Nucleus accumbens (tissue), 56 donors: ENCODE results near the gene FADS3.

Source experiments
- DNase-seq, 56 donors: peaks; one replicate each; lab custom pipeline; 2025; lab: John Stamatoyannopoulos, UW

Gene FADS3

DNA sequence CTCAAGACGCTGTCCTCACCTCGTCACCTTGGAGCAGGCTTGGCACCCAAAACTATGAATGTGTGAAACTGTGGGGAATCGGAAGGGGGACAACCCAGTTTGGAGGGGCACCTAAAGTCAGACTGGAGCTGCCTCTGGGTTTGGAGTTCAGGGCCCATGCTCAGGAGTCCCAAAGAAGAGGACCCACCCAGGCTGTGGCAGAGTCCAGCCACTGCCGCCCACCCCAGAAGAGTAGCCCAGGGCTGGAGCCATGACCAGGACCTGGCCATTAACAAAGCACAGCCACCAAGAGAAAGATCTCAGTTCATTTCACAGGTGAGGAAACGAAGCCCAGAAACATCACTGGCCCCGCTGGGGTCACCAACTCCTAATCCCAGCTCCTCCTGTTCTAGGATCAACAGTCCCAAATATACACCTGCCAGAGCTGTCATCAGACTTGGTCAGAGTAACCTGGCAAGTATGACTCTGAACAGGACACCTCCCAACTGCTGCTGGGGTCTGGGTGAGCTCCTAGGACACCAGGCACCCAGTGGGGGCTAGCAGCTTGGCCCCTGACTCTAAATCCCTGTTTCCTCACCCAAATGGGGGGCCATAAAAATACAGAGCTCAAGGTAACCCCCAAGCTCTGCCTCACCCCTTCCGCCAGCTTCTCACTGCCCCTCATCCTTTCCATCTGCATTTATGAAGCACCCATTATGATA lies 23.3 kb upstream of the FADS3 start:
- DNase-seq = no peak

DNA sequence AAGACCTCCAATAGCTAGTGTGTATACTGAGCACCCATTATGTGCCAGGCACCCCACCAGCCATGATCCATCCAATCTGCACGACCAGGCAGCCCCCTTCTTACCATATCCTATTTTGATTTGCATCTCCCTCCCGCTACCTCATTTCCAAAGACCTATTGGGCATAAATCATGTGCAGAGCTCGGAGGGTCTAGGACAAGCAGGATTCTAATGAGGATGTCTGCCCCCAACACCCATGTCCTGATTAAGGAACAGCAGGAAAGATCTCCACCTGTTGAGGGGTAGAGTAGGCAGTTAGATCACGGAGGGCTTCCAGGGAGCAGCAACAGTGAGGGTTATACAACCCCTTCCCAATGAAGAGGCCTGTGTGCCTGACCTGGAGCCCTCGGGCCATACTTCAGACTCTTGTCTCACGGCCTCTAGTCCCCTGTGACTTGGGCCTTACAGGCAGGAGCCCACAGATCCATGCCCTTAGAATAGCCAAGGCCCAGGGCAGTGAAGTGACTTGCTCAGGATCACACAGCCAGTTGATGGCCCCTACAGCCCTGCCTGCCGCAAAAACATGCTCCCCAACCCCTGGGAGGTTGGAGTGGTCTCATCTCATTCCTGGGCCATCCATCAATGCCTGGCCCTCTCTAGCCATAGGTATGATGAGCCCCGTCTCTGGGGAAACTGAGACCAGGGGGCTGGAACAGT lies 22.5 kb upstream of the FADS3 start:
- no peak for DNase-seq

DNA sequence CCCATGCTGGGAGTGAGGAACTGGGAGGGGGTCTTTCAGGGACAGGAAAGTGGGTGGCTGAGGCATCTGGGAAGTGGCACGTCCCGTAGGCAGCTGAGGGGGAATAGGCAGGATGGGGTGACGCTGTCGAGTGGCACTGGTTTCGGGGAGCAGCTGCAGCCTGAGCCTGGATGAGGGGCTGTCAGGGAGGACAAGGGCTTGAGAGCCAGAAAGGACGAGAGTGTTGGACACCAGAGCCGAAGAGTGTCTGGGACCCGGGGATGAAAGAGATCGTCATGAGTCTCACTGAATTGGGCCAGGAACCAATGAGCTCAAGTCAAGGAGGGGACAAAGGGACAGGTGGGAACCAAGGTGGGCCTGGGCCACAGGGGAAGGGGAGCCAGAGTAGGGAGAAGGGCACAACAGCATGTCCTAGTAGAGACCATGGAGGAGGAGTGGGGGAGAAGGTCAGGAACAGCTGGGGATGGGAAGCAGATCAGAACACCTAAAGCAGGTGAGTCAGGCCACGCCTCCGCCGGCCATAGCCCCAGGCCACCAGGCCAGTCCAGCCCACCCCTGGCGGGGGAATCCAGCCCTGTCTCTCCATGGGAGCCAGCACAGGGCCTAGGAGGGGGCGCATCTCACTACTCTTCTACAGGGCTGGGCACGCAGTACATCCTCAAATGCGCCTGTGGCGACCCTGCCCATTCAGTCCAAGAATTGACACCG lies 21.8 kb upstream of the FADS3 start:
- DNase-seq = no peak

DNA sequence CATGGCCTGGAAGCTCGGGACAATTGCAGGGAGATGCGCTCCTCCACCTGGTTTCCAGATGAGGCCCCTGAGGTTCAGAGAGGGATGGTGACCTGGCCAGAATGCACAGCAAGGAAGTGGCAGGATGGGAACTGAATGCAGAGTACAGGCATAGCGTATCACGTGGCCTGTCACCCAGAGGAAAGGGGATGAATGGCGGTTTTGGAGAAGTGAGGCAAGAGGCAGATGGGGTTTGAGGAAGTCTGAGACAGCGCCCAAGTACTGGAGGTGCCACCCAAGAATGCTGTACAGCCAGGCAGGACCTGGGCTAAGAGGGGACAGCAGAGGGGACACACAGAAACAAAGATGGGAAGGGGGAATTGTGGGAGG lies 21.2 kb upstream of the FADS3 start:
- peak in 5 of 56 donors; percentile 18 to 38 (median 24) for DNase-seq

DNA sequence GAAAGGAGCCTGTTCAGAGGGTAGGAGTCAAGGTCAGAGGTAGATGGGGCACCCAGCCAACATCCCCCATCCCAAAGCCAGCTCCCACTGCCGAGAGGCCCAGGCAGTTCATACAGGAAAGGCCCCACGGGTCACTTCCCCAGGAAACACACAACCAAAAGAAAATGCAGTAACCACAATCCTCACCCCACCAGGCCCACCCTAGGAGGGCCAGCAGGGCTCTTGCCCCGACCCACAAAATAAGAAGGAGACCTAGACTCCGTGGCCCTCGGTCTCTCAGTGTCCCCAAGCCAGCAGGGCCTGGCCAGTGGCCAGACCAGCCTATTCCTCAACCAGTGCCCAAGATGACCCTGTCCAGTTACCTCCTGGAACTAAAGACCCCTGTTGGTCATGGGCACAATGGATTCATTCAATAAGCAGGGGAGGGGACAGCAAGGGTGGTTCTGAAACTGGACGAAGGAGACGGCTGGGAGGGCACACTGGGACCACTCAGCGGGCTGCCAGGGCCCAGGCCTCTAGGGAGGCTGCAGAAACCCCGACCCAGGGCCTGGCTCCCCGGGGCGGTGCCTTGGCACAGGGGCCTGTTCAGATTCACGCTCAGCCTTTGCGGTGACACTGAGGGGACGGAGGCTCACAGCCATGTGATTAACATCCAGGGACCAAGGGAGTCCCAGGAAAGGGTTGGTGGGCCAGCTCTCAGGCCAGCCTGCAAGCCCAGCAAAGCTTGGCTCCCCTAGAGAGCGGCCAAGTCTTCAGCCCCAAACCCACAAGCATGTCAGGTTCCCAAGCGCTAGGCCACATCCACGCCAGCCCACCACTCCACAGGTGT lies 20.6 kb upstream of the FADS3 start:
- no peak for DNase-seq

DNA sequence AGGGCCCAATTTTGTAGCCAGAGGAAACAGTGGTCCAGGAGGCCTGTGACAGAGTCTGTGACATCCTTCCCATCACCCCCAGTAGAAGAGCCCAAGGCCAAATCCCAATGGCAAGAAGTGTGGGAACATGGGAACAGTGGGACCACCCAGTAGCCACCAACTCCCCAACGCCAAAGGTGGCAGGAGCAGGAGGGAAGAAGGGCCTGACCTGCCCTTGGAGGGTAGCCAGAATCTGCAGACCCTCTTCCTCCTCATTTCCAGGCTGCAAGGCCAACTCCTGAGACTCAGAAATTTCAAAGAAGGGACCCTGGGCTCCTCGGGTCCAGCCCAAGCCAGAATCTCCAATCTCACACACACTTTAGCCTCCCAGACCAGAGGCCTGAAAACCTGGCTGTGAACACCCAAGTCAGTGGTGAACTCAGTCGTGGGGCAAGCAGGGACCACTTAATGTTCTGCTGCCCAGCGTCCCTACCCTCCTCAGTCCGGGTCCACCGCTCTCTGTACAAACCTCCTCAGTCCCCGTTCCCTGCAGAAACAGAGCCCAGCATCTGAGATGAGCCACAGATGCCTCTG lies 19.9 kb upstream of the FADS3 start:
- no peak for DNase-seq

DNA sequence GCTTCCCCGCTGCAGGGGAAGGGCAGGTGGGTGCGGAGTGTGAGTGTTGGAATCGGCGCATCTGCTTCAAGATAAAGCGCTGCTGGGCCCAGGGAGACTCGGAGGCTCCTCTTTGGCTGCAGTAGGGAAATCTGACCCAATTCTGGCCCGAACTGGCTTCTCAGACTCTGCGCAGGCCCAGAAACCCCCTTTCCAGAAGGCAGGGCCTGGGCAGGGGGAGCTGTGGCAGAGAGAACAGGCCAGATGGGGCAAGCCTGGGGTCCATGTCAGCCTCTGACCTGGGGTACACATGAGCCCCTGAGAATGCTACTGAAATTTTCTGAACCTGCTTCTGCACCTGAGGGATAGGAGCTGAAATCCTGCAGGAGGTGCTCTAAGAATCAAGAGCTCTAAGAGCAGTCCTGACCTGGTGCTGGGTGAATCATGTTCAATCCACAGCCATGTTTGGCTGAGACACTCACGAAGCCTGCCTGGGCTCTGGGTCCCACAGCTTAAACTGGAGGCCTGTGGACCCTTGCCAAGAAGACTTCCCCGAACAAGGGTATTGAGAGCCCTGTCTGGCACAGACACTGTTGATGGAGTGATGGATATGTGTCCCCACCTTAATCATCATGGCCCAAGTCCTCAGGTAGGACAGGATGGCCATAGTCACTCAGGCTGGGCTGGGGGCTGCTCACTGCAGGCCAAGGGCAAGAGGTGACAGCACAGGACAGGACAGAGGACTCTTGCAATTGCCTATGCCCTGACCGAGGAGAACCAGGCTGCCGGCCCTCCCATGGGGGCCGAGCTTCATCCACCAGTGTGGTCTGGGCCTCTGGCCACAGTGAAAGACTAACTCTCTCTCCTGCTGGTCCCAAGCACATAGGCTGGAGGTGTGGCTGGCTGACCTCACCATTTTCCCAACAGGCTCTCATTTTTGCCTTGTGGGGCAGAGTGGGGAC lies 19.1 kb upstream of the FADS3 start:
- DNase-seq = no peak

DNA sequence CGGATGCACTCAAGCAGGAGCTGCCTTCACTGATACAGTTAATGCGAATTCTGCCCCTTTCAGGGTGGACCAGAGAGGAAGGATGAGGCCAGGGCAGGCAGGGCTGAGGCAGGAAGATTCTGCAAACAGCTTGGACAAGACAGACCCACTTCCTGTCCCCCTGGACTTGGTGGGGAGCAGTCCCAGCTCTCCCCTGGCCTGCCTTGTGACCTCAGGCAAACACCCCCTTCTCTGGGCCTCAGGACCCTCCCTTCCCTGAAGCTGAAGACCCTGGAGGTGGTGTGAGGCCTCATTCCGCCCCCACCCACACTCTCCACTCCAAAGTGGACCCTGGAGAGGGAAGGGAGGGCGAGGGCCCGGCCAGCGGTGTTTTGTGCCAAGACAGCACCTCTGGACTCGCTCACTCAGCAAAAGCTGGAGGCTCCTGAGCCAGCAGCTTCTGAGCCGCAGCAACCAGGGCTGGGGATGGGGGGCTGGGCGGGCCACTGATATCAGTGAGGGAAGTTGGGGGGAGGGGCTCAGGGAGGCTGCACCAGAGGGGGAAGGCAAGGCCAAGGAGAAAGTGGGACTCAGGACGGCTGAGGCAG lies 17.5 kb upstream of the FADS3 start:
- peak in 19 of 56 donors; percentile 11 to 47 (median 30) for DNase-seq

DNA sequence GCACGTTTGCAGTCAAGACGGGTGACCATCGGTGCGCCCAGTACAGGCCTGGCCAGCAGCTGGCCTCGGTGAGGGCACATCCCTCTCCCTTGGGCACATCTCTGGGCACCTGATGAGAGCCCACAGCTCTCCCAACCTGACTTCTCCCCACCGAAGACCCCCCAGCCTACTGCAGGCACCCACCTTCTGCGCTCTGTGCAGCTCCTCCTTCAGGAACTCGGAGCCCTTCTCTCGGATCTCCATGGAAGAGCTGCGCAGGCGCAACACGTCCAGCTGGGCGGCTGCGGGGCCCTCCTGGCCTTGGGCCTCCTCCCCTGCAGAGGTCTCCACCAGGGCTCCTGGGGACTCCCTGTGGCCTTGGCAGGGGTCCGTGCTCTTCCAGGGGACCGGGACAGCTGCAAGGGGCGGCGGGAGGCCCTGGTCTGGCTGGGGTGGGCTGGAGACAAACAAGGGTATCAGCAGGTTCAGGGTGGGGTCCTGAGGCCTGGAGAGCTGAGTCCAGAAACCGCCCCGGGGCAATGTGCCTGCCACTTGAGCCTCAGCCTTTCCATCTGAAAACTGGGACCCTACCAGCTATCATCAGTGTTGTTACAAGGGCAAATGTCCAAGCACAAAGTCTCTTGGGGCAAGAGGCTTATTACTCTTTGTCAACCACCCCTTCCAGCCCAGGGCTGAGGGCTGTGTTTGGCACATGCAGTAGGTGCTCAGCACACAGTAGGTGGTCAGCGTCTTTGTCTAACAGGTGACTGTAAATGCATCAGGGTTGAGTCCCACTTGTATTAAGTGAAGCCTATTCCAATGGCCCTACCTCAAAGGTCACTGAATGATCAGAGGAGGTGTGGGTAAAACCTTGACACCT lies 16.8 kb upstream of the FADS3 start:
- no peak for DNase-seq

DNA sequence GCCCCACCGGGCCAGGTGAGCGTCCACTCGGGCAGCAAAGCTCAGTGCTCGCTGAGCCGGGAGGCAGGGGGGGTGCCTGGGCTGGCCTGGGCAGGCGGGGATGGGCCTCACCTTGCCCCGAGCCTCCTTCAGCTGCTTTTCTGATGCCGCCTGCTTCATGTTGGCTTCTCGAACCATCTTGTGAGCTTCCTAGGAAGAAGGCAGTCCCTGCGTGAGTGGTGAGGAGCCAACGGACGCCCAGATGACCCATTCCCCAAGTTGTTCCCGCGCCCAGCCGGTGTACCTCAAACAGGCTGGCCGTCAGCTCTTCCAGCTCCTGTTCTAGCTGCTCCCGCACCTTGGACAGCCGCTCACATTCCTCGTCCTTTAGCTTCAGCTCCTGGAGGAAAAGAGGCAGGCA lies 15.9 kb upstream of the FADS3 start:
- no peak for DNase-seq

DNA sequence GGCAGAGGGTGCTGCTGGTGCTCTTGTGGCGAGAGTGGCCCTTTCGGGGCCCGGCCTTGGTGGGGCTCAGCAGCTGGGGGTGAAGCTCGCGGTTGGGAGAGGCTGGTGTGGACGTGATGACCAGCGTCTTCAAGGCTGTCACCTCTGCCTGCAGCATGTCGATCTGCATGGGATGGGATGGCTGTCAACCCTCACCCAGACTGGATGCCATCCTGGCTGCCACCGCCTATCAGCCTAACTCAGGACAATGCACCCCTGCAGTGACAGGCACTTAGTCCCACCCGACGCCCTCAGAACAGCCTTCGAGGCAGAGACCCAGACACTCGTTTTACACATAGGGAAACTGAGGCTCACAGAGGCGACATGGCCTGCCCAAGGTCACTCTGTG lies 15.2 kb upstream of the FADS3 start:
- no peak for DNase-seq

DNA sequence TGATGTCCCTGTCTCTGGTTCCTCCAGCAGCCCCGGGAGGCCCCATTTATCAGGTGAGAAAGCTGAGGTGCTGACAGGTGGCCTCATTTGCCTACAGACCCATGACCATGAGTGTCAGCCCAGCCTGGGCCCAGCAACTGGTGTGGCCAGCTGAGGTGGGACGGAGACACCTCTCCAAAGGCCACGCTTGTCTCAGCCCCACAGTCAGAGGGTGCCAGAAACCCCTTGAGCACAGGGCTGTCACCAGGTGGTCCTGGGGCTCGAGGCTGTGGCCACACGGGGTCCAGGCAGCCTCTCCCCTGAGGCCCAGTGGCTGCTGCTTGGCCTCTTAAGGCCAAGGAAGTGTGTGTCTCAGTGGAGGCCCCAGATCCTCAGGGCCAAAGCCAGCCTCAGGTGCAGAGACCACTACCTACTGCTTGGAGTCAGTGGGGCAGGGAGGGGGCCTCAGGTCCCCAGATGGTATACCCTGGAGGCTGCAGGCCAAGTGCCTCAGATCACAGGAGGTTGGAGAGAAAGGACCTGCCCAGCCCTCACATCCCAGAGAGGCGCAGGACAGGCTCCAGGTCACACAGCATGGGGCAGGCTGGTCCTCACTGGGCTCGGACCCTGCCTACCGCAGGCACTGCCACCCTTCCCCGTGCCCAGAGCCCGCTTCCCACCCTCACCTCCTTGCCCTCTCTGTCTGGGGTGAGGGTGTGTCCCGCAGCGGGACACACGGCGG lies 14.6 kb upstream of the FADS3 start:
- no peak for DNase-seq

DNA sequence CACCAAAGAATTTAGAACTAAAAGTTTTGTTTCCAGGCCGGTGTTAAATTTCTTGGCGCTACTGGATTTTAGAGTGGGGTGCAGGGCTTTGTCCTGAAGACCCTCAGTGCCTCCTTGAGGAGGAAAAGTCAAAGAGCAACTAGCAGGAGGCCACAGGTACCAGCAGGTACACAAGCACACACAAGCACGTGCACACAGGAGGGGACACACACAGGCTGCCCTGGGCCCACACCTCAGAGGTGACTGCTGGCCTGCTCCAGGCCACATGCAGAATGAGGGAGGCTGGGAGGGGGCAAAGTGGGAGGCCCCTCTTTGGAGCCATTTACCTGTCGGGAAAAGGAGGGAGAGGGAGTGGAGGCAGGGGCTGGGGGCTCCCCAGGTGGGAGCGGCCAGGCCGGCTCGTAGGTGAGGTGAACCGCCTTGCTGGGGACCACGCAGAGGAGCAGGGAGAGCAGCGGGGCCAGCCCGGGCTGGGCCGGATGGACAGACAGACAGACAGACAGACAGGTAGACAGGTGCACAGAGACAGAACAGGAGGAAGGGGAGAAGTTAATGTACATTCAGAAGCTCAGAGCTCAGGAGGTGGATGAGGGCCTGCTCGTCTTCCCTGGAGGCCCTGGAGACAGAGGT lies 13.8 kb upstream of the FADS3 start:
- no peak for DNase-seq

DNA sequence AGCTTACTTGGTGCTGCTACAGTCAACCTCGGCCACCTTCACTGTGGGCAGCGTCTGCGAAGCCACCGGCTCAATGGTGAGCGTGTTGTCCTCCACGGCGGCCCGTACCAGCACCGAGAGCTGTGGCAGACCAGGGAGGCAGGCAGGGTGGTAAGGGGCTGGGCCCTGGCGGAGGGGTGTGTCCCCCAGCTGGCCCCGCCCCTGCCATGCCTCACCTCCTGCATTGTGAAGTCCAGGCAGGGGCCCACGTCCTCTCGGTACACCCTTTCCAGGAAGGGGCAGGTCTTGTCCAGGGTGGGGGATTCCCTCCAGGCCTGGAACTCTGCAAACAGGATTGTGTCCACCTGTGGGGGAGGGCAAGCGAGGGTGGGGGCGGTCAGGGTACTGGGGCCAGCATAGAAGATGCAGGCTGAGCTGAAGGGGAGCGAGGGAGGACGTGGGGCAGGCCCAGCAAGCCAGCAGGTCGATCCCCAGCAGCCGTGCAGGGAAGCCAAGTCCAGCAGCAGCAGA lies 13.2 kb upstream of the FADS3 start:
- no peak for DNase-seq

DNA sequence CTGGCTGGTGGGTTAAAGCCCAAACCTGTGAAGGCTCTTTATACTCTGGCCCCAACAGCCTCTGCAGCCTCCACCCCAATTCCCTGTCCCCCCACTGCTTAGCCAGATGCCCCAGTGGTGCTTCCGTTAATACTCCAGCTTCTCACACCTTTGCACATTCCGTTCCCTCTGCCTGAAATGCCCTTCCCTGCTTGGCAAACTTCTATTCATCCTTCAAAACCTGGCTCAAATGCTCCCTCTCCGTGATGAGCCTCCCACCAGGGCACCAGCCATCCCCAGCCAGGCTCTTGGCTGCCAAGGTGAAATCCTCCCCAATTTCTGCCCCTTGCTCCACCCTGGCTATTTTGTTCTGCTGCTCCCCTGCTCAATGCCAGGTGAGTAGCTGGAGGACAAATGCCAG lies 12.5 kb upstream of the FADS3 start:
- no peak for DNase-seq

DNA sequence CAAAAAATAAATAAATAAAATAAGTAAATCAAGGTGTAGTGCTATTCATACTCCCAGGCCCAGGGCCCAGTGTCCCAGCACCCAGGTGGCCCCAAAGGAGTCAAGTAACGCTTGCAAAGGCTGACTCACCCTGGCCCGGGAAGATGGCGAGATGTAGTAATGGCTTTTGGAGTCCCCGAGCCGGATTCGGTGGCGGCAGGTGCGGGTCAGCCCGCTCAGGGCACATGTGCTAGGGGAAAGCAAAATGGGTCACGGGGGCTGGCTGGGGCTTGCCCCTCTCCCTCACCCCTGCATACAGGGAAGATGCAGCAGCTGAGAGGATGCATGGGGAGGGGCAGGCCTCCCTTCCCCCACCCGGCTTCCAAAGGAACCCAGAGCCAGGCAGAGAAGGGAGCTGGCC lies 11.0 kb upstream of the FADS3 start:
- DNase-seq = no peak

DNA sequence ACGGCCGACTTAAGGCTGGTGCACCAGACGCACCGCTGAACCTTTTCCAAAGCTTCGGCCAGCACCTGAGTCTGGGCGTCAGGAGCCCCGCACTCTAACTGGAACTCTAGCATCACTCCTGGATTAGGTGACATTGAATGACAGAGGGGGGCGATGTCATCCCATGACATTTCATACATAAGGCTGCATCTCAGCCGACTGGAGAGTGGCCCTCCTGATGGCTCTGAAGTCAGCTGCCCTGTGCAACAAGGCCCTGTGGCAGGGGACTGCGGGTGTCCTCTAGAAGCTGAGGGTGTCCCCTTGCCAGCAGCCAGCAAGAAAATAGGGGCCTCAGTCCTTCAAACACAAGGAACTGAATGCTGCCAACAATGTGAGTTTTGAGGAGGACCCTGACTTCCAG lies 10.1 kb upstream of the FADS3 start:
- DNase-seq = no peak
